DMS 273 treated with DMSO at 0.1 percent for 48 hours (cell line): ENCODE results near the gene SIDT1.

Experiments used
- DNase-seq: peaks from one replicate; lab custom pipeline; 2025; lab: John Stamatoyannopoulos, UW

SIDT1 gene

GRCh38 chr3:113531826-113532697, at the start of gene SIDT1:
Gene SIDT1, plus strand, starts transcription at chr3:113532555. Its CDS starts 467 bp downstream, at chr3:113533022.
- DNase-seq, result no peak

- DNase-seq, result no peak
These were observed 47.2 kb upstream of the SIDT1 start for GRCh38 chr3:113485161-113485609.

GRCh38 chr3:113495035-113495434, 37.3 kb upstream of the SIDT1 start:
- DNase-seq, result no peak

DNA sequence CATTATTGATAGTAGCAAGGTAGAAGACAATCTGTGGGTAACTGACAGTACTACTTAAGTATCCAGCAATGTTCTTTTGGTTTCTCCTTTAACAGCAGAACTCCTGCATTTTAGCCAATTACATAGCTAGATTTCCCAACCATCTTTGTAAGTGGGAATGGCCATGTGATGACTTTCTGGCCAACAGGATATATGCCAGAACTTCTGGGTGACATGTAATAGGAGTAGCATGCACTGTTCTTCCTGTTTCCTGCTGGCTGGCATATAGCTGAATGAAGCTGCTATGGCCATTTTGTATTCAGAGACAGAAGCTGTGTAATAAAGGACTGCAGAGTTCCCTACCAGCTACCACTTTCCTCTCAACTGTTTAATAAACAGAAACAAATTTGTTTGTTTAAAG, 35.4 kb upstream of the SIDT1 start:
- no peak for DNase-seq

DNA sequence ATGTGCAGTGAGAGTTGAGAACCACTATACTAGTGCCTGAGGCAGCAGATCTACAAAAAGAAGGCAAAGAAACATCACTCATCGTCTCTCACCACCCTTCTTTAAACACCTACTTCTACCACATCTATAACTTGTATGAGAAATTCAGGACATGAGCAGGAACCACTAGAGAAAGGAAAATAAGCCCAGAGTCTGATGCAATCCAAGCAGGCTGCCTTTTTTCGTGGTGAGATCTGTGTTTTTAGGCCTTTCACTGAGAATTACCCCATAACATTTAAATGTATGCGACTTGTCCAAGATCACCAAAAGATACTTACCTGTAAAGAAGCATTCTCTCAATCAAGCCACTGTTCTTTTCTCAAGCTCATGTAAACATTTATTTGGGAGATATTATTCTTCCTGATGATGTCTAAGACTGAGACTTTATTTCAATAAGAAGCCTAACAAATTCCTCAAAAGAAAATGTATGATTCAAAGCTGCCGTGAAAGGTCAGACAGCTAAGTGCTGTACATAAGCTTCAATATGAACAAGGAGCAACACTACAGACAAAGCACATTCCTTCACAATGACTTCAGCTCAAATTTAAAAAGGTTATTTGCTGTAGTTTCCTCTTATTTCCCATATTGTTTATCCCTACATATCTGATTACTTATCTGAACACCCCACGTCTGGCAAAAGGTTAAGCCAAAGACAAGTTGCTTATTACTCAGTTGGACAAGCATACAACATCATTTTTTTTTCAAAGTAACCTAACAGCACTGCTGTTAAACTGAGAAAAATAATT, 33.9 kb upstream of the SIDT1 start:
- DNase-seq, result no peak

GRCh38 chr3:113499081-113499480, 33.3 kb upstream of the SIDT1 start:
- no peak for DNase-seq

- no peak for DNase-seq
These were observed 30.8 kb upstream of the SIDT1 start for GRCh38 chr3:113501597-113501996.

DNA sequence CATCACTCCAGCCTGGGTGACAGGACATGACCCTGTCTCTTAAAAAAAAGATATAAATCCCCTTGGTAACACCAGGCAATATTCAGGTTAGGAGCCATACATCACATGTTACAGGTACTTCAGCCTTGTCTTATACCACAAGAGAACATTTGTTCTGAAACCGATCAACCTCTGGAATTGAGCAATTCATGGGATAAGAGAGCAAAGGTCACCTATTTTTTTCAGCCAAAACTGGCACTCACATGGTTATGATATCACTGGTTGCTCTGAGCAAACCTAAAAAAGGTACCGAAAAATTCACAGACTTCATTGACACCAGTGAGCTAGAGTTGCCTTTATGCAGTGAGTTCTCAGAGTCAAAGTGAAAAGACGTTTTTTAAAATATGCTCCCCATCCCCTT, 26.5 kb upstream of the SIDT1 start:
- DNase-seq, result no peak

- DNase-seq, result no peak
These were observed 24.8 kb upstream of the SIDT1 start for GRCh38 chr3:113507501-113508067.

GRCh38 chr3:113508966-113509365, 23.4 kb upstream of the SIDT1 start:
- no peak for DNase-seq

- no peak for DNase-seq
These were observed 18.0 kb upstream of the SIDT1 start for GRCh38 chr3:113514265-113514769.

GRCh38 chr3:113516115-113516505, 16.2 kb upstream of the SIDT1 start:
- no peak for DNase-seq

GRCh38 chr3:113521981-113522380, 10.4 kb upstream of the SIDT1 start:
- no peak for DNase-seq

DNA sequence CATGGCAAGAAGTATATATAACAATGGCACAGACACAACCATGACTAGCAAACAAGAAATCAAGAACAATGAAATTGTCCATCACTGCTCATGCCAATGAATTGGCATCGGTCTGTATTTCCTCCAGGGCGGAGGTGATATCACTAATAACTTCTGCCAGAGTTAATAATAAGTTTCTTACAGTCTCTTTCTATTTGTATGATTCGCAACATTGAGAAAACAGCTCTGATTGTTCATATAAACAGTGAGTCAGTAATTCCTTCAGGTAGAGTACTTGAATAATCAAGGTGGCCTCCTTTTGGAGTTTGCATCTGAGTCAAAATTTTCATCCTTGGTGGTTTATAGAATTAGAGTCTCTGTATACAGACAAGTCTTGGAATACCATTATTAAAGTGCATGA, 9.1 kb upstream of the SIDT1 start:
- no peak for DNase-seq

DNA sequence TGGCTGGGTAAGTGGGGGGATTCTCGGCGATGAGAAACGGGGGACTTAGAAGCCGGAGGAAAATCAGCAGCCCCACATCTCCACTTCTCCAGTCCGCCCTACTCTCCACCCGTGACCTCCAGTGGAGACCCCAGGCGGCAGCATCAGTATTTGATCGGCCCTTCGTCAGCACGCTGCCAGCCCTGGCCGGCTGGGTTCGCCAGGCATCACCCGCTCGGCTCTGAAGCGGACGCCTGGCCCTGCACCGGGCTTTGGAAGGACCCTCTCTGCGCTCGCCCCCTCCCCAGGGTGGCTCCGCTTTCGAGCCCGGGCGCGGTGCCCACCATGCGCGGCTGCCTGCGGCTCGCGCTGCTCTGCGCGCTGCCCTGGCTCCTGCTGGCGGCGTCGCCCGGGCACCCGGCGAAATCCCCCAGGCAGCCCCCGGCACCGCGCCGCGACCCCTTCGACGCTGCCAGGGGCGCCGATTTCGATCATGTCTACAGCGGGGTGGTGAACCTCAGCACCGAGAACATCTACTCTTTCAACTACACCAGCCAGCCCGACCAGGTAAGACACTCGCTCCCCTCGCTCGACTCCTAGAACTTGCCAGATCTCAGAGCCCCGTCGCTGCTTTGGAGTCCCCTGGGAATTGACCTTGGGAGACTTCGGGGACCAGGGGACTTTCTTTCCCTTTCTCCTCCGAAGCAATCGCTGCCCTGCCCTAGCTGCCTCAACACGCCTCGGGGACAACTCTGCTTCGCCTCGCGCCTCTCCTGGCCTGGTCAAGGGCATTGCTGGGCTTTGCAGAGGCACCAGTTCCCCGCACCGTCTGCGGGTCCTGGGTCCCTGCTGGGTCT, 561 bp downstream of the SIDT1 start:
- DNase-seq, result no peak

- DNase-seq, result no peak
These were observed 1.2 kb downstream of the SIDT1 start for GRCh38 chr3:113533534-113533892.

- no peak for DNase-seq
These were observed 2.0 kb downstream of the SIDT1 start for GRCh38 chr3:113534365-113534764.

- no peak for DNase-seq
These were observed 3.5 kb downstream of the SIDT1 start for GRCh38 chr3:113535898-113536297.

GRCh38 chr3:113536627-113537101, 4.3 kb downstream of the SIDT1 start:
- DNase-seq, result peak; percentile 23

DNA sequence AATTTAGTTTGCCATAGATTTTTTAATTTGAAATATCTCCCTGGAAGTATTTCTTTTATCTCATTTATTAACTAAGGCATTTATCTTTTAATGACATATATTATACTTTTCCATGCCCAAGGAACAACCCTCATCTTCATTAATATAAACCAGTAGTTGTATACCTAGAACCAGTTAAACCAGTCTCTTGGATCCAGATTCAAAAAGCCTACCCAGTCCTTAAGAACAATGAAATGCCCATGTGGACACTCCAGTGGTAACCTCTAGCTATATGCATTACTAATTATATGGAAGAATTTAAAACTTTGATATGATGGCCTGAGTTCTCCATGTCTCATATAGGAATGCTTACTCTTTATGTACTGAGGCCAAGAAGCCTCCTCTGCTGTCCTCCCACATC, 4.8 kb downstream of the SIDT1 start:
- no peak for DNase-seq

GRCh38 chr3:113541519-113541918, 9.2 kb downstream of the SIDT1 start:
- DNase-seq, result no peak

GRCh38 chr3:113545594-113545993, 13.2 kb downstream of the SIDT1 start:
- DNase-seq, result no peak
